DMS 273 treated with DMSO at 0.1 percent for 48 hours (cell line): ENCODE measurements around the gene MED22.
"Not testable (repeated sequence)": the region's sequence is repeated elsewhere in the genome, so short reads cannot be mapped to it uniquely, and the experiment has no call there.

ENCODE experiments used
- DNase-seq: peaks from one replicate; lab custom pipeline; 2025; lab: John Stamatoyannopoulos, UW

MED22 gene

DNA sequence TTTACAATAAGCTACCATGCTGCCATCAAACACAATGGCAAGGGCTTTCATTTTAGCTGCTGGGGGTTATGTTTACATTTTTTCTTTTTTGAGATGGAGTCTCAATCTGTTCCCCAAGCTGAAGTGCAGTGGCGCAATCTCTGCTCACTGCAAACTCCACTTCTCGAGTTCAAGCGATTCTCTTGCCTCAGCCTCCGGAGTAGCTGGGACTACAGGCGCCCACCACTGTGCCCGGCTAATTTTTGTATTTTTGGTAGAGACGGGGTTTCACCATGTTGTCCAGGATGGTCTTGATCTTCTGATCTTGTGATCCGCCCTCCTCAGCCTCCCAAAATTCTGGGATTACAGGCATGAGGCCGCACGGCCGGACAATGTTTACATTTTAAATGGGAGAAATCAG lies 13.0 kb downstream of the MED22 start:
- not testable (repeated sequence) for DNase-seq

DNA sequence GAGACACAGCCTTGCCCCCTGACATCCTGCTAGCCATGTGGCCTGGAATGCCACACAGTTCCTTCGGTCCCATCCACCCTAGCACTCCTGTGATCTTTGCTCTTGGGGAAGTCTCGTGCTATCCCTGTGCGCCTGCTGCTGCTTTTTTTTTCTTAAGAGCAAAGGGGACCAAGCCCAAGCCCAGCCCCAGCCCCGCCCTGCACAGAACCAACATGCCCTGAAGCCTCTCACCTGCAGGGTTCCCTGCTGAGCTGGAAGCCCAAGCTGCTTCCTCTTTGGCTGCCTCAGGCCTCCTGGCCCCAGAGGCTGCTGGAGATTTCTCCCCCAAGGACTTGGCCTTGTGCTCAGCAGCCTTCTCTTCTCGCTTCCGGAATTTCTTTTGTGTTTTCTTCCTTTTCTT lies 13.8 kb downstream of the MED22 start:
- no peak for DNase-seq

DNA sequence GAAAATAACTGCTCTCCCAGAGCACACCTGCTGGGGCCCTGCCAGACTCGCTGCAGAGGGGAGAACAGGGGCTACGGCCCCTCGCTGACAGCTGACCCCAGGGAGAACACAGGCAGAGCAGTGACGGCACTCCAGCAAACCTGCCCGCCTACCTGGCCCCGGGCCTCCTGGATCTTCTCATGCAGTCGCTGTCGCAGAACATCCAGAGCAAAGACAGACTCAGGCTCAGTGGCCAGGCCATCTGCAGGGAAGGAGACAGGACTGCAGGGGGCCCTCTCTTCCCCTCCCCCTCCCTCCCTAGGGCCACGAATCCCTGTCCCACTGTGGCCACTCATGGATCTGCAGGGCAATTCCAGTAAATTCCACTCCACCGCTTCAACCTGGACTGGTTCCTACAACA lies 14.4 kb downstream of the MED22 start:
- DNase-seq = no peak

DNA sequence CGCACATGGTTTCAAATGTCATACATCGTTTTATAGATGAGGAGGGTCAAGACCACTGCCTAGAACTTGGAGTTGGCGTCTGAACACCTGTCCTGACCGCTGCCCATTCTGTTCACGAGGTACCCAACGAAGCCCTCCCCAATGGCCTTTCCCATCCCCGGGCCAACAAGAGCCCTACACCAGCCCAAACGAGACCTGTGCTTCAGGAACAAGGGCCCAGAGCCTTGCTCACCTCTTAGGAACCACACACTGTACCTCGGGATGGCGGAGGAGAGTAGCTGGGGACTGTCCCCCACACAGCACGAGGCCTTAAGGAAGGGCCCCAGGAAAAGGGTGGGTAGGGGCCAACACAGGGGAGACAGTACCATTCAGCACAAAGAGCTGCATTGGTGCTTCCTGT lies 14.9 kb downstream of the MED22 start:
- no peak for DNase-seq

DNA sequence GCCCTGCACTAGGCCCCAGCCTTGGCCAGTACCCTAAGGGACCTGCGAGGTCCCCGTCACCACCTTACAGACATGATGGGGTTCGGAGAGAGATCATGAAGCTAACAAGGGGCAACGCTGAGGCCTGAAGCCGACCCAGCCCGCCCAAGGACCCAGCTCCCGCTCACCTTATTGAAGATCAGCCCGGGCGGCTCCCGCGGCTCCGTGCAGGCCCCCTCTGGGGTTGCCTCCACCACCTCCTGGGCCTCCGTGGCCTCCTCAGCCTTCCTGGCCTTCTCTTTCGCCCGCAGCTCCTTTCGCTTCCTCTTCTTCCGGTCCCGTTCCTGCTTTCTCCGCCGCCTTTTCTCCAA lies 15.6 kb downstream of the MED22 start:
- no peak for DNase-seq

DNA sequence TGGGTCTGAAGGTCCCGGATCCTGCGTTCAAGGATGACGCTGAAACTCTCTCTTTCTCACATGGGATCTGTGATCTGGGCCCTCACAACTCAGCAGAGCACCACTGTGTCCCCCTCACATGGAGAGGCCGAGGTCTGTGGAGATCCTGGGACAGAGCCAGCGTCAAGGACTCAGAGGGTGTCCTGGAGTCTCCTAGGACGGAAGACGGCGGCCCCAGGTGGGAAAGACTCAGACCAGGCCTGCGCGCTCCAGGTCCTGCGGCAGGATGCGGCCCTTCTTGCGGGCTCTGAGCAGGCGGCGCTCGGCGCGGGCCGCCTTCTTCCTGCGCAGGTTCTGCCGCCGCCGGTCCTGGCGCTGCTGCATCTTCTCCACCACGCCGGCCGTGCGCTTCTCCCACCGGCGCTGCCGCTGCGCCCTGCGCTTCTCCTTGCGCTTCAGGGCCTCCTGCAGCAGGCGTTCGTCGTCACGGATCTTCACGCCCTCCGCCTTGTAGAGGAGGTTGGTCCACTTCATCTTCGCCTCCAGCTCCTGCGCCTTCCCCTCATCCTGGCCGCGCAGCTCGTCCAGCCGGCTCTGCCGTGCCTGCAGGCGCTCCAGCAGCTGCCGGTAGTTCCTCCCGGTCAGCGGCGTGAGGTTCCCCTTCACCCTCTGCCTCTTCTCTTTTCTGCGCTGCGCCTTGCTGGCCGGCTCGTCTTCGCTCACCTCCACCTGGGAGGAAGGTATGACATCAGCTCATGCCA lies 16.1 kb downstream of the MED22 start:
- no peak for DNase-seq

DNA sequence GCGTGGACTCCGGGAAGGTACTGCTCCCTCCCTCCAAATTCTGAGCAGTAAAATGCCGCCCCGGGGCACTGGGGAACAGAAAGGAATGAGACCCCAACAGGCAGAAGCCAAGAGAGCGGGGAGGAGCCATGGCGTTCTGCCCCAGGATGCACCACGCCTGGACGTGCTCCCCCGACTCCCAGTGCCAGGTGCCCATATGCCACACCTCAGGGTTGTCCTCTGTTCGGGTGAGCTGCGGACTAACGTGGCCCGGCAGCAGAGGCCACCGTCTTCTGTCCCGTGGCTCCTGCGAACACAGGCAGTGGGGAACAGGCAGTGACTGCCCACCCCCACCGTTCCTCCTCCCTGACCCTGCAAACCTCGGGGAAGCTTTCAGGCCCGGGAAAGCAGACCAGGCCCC lies 16.7 kb downstream of the MED22 start:
- no peak for DNase-seq

DNA sequence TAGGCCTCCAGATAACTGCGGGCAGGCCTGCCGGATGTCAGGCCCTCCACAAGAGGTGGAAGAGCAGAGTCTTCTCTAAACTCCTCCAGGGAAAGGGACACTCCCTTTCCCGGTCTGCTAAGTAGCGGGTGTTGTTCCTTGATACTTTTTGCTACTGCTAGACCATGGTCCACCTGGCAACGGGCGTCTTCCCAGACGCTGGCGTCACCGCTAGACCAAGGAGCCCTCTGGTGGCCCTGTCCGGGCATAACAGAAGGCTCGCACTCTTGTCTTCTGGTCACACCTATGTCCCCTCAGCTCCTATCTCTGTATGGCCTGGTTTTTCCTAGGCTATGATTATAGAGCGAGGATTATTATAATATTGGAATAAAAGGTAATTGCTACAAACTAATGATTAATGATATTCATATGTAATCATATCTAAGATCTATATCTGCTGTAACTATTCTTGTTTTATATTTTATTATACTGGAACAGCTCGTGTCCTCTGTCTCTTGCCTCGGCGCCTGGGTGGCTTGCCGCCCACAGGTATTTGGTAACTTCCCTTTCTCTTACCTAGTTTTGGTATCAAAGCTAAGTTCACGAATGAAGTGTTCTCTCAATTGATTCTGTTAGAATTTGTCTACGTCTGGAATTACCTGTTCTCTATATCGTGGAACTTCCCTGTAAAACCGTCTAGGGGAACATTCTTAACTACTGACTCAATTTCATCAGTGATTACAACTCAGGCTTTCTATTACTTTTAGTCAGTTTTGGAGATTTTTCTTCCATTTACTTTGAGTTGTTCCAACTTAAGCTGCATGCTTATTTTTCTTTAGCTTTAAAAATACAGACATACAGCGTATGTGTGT lies 18.4 kb downstream of the MED22 start:
- DNase-seq = not testable (repeated sequence)

DNA sequence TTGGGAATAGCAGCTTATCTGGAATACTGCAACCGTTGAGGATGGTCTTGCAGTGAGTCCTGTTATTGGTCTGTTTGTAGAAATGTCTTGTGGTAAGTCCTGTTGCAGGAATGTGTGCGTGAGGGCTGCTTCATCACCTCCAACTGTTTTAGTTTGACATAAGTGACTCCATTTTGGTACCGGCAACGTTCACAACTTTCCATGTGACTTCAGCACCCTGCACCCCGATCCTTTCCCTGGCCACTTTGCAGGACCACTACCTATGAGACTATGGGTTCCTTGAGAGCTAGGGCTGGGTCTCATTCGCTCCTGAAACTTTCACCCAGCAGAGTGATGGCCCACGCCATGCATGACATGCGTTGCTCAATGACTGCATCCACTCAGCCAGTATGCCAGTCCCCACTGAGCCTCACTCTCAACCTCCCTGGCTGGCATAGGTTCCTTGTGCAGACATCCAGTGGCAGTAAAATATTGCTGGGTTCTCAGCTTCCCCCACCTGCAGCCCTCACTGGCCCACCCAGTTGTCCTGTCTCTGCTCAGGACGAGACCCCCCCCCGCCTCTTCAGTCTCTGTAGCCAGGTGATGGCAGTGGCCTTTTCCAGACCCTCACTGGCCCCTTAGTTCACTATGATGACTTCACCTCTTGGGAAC lies 20.0 kb downstream of the MED22 start:
- no peak for DNase-seq

DNA sequence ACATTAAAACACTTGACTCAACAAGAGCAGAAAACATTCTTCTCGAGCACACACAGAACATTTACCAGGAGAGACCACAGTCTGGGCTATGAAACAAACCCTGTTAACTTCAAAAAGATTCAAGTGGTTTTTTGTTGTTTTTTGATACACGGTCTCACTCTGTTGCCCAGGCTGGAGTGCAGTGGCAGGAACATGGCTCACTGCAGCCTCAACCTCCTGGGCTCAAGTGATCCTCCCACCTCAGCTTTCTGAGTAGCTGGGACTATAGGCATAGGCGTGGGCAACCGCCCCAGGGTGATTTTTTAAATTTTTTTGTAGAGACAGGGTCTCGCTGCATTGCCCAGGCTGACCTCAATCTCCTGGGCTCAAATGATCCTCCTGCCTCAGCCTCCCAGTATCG lies 20.9 kb downstream of the MED22 start:
- DNase-seq = not testable (repeated sequence)

DNA sequence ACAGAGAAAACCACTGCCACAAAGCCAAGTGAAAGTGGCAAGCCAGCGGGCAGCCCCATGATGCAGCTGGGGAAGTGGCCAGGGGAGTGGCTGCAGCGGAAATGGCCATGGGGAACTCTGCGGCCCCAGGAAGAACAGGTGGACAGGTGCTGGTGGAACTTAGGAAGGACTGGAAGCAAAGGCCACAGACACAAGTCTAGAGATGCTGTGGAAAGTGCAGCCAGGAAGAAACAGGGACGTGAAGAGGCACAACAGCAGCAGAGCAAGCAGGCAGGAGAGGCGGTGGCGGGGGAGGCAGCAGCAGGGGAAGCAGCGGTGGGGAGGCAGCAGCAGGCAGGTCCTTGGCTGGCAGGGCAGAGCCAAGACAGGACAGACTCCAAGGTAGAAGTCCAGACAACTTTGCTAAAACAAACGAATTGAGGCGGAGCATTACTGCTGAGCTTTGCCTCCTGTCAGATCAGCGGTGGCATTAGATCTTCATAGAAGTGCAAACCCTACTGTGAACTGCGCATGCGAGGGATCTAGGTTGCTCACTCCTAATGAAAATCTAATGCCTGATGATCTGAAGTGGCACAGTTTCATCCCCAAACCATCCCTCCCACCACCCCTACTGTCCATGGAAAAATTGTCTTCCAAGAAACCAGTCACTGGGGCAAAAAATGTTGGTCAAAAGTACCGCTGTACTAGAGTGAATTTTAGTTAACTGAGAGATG lies 23.8 kb downstream of the MED22 start:
- DNase-seq = no peak

DNA sequence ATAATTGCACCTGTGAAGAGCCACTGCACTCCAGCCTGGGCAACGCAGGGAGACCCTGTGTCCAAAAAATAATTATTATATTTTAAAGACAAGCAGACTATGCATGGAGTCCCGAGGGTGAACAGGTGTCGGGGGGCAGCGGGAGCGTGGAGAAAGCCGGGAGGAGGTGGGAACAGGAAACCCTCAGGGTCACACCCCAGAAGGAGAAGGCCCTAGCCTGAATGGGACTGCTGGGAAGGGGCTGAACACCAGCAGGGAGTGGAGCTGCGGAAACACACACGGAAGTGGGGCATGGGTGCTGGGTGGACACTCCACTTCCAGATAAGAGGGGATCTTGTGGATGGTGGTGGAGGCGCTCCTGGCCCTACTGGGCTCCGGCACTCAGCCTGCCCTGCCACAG lies 24.7 kb downstream of the MED22 start:
- no peak for DNase-seq

DNA sequence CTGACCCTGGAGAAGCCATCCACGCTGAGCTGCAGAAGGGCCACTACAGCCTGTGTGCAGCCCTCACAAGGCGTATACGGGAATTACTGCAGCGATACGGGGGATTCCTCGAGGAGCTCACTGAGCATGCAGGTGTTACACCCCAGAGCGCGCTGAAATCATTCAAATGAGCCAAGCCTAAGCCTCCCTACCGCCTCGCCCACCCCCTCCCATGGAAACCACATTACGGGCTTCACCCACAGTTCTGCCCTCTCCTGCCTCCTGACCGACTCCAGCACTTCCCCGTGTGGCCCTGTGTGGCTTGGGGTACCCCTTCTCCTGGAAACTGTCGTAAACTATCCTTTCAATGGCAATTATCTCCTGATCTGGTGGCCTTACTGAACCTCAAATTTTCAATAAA lies 25.2 kb downstream of the MED22 start:
- no peak for DNase-seq

DNA sequence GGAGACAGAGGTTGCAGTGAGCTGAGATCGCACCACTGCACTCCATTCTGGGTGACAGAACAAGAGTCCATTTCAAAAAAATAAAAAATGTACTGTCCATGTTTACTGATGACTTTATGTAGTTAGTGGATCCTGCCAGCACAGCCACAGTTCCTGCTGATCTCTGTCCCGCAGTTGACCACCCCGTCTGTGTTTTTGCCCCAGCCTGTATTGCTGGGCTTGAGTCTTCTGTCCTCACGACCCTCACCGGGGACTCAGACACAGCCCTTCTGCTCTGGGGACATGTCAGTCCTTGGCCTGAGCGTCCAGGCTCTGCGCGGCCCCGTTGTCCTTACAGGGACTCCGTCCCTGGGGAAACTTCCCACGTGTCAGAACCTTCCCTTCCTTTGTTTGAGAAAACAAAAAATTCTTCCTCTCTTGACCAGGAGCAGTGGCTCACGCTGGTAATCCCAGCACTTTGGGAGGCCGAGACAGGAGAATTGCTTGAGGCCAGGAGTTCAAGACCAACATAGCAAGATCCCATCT lies 26.5 kb downstream of the MED22 start:
- DNase-seq = no peak

DNA sequence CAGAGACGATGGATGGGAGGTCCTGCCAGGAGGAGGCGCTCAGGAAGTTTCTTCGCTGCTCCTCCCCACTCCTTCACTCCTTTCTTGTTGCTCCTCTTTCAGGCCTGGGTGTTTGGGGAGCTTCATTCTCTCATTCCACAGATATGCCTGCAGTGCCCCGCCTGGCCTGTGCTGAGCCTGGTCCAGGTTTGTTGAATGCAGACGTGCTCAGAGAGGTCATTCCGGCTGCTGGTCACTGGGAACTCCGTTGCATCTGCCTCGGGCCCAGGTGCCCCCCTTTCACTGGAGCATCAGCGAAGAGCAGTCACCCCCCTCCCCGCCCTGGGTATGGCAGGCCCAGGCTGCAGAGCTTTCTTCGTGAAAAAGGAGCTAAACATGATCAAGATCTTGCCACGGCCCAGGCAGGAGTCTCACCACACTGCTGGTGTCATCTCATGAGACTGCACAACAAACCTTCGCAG lies 27.5 kb downstream of the MED22 start:
- DNase-seq = no peak

DNA sequence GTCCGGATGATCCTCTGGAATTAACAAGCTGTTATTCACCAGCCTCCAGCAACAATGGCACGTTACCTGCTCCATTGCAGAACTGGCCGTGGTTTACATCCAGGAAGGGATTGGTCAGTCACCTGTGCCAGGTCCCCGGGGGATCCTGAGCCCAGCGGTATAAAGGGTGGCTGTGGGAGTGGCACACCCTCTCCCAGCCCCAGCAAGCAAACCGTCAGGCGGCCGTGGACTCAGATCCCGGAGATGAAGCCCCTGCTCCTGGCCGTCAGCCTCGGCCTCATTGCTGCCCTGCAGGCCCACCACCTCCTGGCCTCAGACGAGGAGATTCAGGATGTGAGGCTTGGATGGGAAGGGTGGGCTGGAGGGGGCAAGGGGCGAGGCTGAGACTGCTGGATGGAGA lies 30.4 kb downstream of the MED22 start:
- DNase-seq = not testable (repeated sequence)

DNA sequence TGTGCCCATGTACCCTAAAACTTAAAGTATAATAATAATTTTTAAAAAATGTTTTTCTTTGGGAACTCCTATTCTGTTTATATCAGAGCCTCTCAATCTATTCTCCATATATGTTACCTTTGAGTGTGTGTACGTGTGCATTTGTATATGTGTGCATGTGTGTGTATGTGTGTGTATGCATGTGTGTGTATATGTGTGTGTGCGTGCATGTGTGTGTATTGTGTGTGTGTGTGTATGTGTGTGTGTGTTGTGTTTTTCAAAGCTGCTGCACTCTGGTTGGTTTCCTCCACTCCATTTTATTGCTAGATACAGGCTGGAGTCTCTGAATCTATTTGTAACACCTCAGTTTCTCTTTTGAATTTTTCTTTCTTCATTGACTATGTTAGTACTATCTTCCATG lies 31.9 kb downstream of the MED22 start:
- DNase-seq = no peak

DNA sequence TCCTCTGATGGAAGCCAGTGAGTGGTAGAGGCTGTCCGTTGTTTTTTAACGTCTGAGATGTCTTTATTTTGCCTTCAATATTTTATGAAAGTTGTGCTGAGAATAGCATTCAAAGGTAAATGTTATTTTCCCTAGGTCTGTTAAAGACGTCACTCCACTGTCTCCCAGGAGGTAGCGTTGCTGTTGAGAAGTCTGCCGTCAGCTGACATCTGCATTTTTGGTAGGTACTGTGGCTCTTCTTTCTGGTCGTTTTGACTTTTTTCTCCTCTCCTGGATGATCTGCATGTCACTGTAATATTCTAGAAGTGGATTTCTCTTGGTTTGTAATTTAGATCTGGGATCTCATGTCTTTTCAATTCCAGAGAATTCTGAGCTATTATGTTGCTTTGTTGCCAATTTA lies 38.3 kb downstream of the MED22 start:
- no peak for DNase-seq

DNA sequence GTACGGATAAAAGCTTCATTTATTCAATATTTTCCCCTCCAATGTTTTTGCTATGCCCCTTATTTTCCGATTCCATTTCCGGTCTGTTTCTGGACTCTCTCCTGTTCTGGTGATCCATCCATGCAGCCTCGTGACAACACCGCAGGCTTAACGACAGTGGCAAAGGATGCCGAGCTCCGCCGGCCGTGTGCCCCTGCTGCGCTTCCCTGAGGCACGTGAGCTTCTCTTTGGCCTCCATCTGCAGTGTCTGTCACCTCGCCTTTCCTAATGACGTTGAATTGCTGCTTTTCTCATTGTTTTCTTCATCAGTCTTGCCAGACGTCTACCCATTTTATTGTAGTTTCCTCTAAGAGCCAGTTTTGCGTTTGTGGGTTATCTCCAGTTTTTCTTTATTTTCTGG lies 40.6 kb downstream of the MED22 start:
- DNase-seq = no peak

DNA sequence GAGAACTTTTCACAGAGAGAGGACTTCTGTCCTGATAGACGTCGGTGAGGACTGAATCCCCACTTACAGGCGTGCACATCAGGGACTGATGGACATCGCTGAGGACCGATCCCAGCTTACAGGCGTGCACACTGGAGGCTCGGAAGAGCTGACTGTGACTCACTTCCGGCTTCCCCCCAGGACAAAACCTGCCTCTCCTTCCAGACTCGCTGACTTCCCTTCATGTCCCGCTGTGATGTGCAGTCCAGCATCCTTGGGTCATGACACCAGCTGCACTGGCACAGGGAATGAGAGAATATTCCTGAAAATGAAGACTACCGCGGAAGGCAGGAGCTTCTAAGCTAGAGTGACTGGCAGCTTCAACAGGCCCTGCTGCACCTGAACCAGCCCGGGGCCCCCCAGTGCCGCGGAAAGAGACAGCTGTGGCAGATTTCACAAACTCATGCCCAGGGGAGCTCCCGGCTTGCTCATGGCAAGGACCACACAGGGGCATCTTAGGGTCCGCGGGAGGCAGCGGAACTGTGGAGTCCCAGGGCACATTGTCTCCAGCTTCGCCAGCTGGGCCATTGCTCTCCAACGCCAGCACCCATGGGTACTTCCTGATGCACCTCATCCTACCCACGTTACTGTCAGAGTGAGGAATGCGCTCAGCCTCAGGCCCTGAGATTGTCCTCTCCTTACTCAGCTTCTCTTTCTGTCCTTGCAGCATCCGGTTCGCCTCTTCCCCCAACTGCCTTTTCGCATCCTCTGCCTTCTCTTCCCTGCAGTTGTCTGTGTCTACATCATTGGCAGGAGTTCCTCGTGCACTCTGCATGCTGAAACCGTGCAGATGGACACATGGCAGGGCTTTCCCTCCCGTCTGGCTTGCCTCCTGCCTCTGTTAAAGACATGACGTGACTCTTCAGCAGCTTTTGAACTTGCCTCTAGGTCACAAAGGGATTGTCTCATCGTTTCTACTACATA lies 41.4 kb downstream of the MED22 start:
- no peak for DNase-seq

DNA sequence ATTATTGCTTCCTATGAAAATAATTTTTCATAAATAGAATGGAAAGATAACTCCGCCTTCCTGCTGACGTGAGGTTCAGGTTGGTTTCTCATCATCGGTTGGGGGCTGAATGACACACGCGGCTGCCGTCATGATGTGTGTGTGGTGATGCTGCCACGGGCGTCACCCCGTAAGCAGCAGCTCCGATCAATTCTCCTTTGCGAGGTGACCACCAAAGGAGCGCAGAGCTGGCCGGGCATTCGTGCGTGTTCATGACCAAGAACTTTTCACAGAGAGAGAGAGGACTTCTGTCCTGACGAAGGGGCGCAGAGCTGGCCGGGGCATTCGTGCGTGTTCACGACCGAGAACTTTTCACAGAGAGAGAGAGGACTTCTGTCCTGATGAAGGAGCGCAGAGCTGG lies 42.2 kb downstream of the MED22 start:
- no peak for DNase-seq
